Smooth muscle cell (in vitro differentiated cells): ENCODE measurements around the gene CYSLTR2. TPM values are rescaled to one million over a fixed set of nuclear protein-coding genes. Genes with fewer than 3 reads are reported as not detected.
A peak's percentile ranks its signal among the peaks of the same experiment; 100 is the strongest.

Source experiments
- DNase-seq: peaks from one replicate; lab custom pipeline; 2025; ENCODE audit not compliant: unreplicated experiment; lab: John Stamatoyannopoulos, UW
- H2AFZ ChIP-seq: fragments of 200-600 bp; sonication (generic); 2 replicates; pipeline ENCODE4 v1.6.0; 2016; ENCODE audit warnings: antibody characterized with exemption, low read depth, mild to moderate bottlenecking
- H3F3A ChIP-seq: fragments of 200-600 bp; sonication (generic); 2 replicates; pipeline ENCODE4 v1.6.0; 2017; ENCODE audit warnings: antibody characterized with exemption, low read depth
- H3K27ac ChIP-seq: fragments of 200-600 bp; sonication (generic); 2 replicates; pipeline ENCODE4 v1.5.1; 2016; ENCODE audit warnings: low read depth, mild to moderate bottlenecking
- H3K27me3 ChIP-seq: fragments of 200-600 bp; sonication (generic); 2 replicates; pipeline ENCODE4 v1.6.1; 2016; ENCODE audit warnings: low read depth, mild to moderate bottlenecking
- H3K36me3 ChIP-seq: fragments of 200-600 bp; sonication (generic); 2 replicates; pipeline ENCODE4 v1.5.1; 2016; ENCODE audit warnings: low read depth
- H3K4me1 ChIP-seq: fragments of 200-600 bp; sonication (generic); 2 replicates; pipeline ENCODE4 v1.5.1; 2016; ENCODE audit warnings: low read depth
- H3K4me2 ChIP-seq: fragments of 200-600 bp; sonication (generic); 2 replicates; pipeline ENCODE4 v1.6.0; 2016; ENCODE audit warnings: mild to moderate bottlenecking
- H3K4me3 ChIP-seq: fragments of 200-600 bp; sonication (generic); 2 replicates; pipeline ENCODE4 v1.5.1; 2016; ENCODE audit warnings: mild to moderate bottlenecking
- H3K79me2 ChIP-seq: fragments of 200-600 bp; sonication (generic); 2 replicates; pipeline ENCODE4 v1.6.0; 2016; ENCODE audit warnings: low read depth, mild to moderate bottlenecking
- H3K9ac ChIP-seq: fragments of 200-600 bp; sonication (generic); 2 replicates; pipeline ENCODE4 v1.6.0; 2016; ENCODE audit warnings: low read depth
- H3K9me3 ChIP-seq: fragments of 200-600 bp; sonication (generic); replicated peaks from 2 replicates; pipeline ENCODE4 v1.5.1; 2016; ENCODE audit warnings: low read depth
- H4K20me1 ChIP-seq: fragments of 200-600 bp; sonication (generic); 2 replicates; pipeline ENCODE4 v1.6.0; 2016; ENCODE audit warnings: low read depth
- WGBS: methylation state at CpG from one replicate; pipeline ENCODE4 v1.1.7; 2016; ENCODE audit warnings: low lambda C conversion rate; 5-methylcytosine and 5-hydroxymethylcytosine counted together
- polyA plus RNA-seq: library from polyadenylated mRNA; unstranded; fragments of >200 nt; fragmentation: Nextera tagmentation; extraction: Ambion mirVana; gene quantifications from 2 replicates; pipeline ENCODE4 v1.2.1, GENCODE V29; 2016
- total RNA-seq: library from RNA; depleted of rRNA; stranded (reverse); fragments of >200 nt; gene quantifications from 2 replicates; pipeline ENCODE4 v1.2.3, GENCODE V29; 2014
- TF ChIP-seq, protein P1 (sequence below): fragments of 200-600 bp; sonication (generic); IDR thresholded peaks from 2 replicates; pipeline ENCODE4 v1.5.1; 2017; ENCODE audit warnings: borderline replicate concordance, mild to moderate bottlenecking, antibody characterized with exemption; ENCODE audit not compliant: insufficient read depth, poor library complexity, severe bottlenecking

CYSLTR2 gene
- total and polyA plus RNA-seq, 2 experiments from 2014 or later, result 0.54 to 0.71 TPM

DNA sequence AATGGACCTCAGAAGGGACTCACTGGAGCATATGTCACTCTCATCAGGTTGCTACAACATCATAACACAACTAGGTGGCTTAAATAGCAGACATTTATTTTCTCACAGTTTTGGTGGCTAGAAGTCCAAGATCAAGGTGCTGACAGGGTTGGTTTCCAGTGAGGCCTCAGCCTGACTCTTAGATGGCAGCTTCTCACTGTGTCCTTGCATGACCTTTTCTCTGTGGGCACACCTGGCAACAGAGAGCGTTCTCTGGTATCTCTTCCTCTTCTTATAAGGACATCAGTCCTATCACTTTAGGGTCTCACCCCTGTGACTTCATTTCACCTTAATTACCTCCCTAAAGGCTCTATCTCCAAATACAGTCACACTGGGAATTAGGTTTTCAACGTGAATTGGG, 74.5 kb downstream of the CYSLTR2 start:
- H3F3A ChIP-seq, result peaks cover 4% of the 10 kb centered on the region
- no peak overlapping the region for H3K4me3 ChIP-seq
- no peak overlapping the region for H3K4me2 ChIP-seq
- H3K27ac ChIP-seq, result peak overlapping the region; percentile 91
- peaks cover 7% of the 10 kb centered on the region for H3K4me1 ChIP-seq
- no peaks in the 10 kb centered on the region for H3K9me3 ChIP-seq
- no peak overlapping the region for H2AFZ ChIP-seq
- H4K20me1 ChIP-seq, result no peaks in the 10 kb centered on the region
- H3K27me3 ChIP-seq, result no peaks in the 10 kb centered on the region
- no peak for DNase-seq
- H3K79me2 ChIP-seq, result no peaks in the 10 kb centered on the region
- TF ChIP-seq, protein P1, sequence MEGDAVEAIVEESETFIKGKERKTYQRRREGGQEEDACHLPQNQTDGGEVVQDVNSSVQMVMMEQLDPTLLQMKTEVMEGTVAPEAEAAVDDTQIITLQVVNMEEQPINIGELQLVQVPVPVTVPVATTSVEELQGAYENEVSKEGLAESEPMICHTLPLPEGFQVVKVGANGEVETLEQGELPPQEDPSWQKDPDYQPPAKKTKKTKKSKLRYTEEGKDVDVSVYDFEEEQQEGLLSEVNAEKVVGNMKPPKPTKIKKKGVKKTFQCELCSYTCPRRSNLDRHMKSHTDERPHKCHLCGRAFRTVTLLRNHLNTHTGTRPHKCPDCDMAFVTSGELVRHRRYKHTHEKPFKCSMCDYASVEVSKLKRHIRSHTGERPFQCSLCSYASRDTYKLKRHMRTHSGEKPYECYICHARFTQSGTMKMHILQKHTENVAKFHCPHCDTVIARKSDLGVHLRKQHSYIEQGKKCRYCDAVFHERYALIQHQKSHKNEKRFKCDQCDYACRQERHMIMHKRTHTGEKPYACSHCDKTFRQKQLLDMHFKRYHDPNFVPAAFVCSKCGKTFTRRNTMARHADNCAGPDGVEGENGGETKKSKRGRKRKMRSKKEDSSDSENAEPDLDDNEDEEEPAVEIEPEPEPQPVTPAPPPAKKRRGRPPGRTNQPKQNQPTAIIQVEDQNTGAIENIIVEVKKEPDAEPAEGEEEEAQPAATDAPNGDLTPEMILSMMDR, result no peak
- H3K36me3 ChIP-seq, result no peaks in the 10 kb centered on the region
- no peak overlapping the region for H3K9ac ChIP-seq
- 94% methylated on average over 2 of the region's 2 CpGs for WGBS

- H2AFZ ChIP-seq, result no peak overlapping the region
- no peaks in the 10 kb centered on the region for H3K36me3 ChIP-seq
- H3K9me3 ChIP-seq, result no peaks in the 10 kb centered on the region
- peaks cover 7% of the 10 kb centered on the region for H3K4me1 ChIP-seq
- no peak overlapping the region for H3K4me3 ChIP-seq
- no peak overlapping the region for H3K9ac ChIP-seq
- H3K27me3 ChIP-seq, result no peaks in the 10 kb centered on the region
- H3K27ac ChIP-seq, result no peak overlapping the region
- no peak overlapping the region for H3K4me2 ChIP-seq
- no peaks in the 10 kb centered on the region for H3K79me2 ChIP-seq
- TF ChIP-seq, protein P1, result no peak
- no peak for DNase-seq
- 96% methylated on average over 4 of the region's 4 CpGs for WGBS
- H4K20me1 ChIP-seq, result no peaks in the 10 kb centered on the region
- peaks cover 4% of the 10 kb centered on the region for H3F3A ChIP-seq
Measured at GRCh38 chr13:48728876-48729275, 75.1 kb downstream of the CYSLTR2 start.

DNA sequence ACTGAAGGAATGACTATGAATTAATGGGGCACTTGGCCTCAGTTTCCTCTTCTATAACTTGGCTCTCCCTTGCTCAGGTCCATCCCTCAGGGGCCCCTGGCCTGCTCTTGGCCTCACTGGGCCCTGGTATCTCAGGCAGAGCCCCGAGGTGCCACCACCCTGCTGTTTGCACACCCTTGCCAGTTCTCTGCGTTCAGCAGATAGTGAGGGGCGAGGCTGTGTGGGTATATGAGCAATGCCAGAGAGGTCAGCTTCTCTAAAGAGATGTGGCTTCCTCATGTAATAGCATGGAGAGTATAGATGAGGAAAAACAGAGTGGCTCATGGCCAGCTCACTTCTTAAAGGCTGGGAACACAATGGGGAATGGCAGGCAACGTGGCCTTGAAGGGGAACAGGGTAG, 76.1 kb downstream of the CYSLTR2 start:
- no peak overlapping the region for H3K27ac ChIP-seq
- no peaks in the 10 kb centered on the region for H3K79me2 ChIP-seq
- H3K9ac ChIP-seq, result no peak overlapping the region
- no peak overlapping the region for H3K4me2 ChIP-seq
- TF ChIP-seq, protein P1, result no peak
- H4K20me1 ChIP-seq, result no peaks in the 10 kb centered on the region
- no peak overlapping the region for H2AFZ ChIP-seq
- H3K36me3 ChIP-seq, result no peaks in the 10 kb centered on the region
- H3K4me3 ChIP-seq, result no peak overlapping the region
- H3K9me3 ChIP-seq, result no peaks in the 10 kb centered on the region
- WGBS, result 90% methylated on average over 4 of the region's 4 CpGs
- peaks cover 7% of the 10 kb centered on the region for H3K4me1 ChIP-seq
- H3K27me3 ChIP-seq, result no peaks in the 10 kb centered on the region
- peaks cover 4% of the 10 kb centered on the region for H3F3A ChIP-seq
- no peak for DNase-seq

GRCh38 chr13:48731001-48731658, 77.4 kb downstream of the CYSLTR2 start:
- no peaks in the 10 kb centered on the region for H3K79me2 ChIP-seq
- no peaks in the 10 kb centered on the region for H3K27me3 ChIP-seq
- peaks cover 4% of the 10 kb centered on the region for H3F3A ChIP-seq
- H3K36me3 ChIP-seq, result no peaks in the 10 kb centered on the region
- H4K20me1 ChIP-seq, result no peaks in the 10 kb centered on the region
- H3K27ac ChIP-seq, result peak overlapping the region; percentile 26
- H3K4me3 ChIP-seq, result no peak overlapping the region
- no peak overlapping the region for H3K4me2 ChIP-seq
- H3K9me3 ChIP-seq, result no peaks in the 10 kb centered on the region
- TF ChIP-seq, protein P1, result no peak
- DNase-seq, result no peak
- 58% methylated on average over 6 of the region's 6 CpGs for WGBS
- H2AFZ ChIP-seq, result no peak overlapping the region
- H3K4me1 ChIP-seq, result peaks cover 7% of the 10 kb centered on the region
- H3K9ac ChIP-seq, result peak overlapping the region; percentile 12
